NCI-H146 treated with DMSO at 0.1 percent for 48 hours (cell line): ENCODE measurements around the gene GASK1A.
"Not testable (repeated sequence)": the region's sequence is repeated elsewhere in the genome, so short reads cannot be mapped to it uniquely, and the experiment has no call there.

Source experiments
- DNase-seq: peaks from one replicate; lab custom pipeline; 2025; ENCODE audit not compliant: unreplicated experiment; lab: John Stamatoyannopoulos, UW

The GASK1A gene

DNA sequence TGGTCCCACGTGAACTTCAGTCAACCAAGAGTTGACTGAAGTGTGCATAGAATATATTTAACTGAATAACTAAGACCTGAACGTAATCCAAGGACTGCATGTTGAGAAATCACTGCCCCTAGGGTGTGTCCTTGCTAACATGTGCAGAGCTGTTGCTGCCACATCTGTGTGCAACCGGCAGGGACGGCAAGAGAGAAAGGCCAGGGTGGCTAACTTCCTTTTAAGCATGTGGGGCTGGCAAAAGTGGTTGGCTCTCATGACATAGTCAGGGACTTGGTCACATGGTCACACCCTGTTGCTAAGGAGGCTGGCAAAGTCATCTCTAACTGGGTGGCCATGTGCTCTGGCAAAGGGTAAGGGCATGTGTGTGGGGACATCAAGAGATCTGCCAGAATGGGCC lies 52.4 kb downstream of the GASK1A start:
- no peak for DNase-seq

DNA sequence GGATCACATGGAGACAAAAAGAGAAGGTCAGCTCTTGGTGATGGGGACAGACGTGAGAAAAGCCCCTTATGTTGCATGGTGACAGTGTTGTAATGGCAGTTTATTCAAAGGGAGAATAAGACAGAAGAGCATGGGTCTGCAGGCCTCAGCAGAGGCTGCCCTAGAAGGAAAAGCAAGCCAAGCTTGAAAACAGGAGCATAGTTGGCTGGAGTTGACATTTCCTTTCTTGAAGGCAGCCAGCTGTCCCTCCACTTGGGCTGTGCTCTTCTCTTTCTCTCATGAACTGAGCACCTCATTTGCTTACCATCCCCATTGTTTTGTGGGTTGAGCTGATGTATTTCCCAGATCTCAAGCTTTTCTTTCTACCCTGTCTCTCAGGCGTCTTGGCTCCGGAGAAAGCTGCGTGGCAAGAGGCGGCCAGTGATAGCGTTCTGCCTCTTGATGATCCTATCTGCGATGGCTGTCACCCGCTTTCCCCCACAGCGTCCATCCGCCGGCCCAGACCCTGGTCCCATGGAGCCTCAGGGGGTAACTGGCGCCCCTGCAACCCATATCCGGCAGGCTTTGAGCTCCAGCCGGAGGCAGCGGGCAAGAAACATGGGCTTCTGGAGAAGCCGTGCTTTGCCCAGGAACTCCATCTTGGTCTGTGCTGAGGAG lies 52.9 kb downstream of the GASK1A start:
- no peak for DNase-seq

DNA sequence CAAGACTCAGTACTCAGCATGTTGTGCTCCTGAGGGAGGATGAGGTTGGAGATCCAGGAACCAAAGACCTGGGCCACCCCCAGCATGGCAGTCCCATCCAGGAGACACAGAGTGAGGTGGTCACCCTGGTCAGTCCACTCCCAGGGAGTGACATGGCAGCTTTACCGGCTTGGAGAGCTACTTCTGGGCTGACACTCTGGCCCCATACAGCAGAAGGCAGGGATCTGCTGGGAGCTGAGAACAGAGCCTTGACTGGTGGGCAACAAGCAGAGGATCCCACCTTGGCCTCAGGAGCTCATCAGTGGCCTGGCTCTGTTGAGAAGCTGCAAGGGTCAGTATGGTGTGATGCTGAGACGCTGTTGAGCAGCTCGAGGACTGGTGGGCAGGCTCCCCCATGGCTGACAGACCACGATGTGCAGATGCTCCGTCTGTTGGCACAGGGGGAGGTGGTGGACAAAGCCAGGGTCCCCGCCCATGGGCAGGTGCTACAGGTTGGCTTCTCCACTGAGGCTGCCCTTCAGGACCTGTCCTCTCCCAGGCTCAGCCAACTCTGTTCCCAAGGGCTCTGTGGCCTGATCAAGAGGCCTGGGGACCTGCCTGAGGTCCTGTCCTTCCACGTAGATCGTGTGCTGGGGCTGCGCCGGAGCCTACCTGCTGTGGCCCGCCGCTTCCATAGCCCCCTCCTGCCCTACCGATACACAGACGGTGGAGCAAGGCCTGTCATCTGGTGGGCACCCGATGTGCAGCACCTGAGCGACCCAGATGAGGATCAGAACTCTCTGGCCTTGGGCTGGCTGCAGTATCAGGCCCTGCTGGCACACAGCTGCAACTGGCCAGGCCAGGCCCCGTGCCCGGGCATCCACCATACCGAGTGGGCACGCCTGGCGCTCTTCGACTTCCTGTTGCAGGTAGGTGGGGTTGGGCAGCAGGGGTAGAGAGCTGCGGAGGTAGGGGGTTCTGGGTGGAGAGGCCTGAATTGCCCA lies 53.8 kb downstream of the GASK1A start:
- DNase-seq = no peak

DNA sequence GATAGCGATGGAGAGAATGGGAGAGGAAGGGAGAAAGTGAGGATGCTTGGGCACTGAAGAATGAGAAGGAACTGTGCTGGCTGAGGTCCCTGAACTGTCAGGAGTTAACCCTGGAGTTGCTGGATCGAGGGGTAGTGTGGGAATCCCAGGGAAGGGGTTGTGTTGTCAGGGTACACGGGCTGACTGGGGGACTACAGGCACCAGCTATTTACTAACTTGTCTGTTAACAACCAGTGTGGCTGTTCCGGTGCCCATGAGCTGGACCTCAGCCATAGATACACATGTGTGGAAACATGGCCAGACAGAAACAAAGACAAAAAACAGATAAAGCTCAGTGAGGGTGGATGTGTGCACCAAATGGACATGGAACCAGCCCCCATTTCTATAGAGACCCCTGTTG lies 55.1 kb downstream of the GASK1A start:
- DNase-seq = no peak

DNA sequence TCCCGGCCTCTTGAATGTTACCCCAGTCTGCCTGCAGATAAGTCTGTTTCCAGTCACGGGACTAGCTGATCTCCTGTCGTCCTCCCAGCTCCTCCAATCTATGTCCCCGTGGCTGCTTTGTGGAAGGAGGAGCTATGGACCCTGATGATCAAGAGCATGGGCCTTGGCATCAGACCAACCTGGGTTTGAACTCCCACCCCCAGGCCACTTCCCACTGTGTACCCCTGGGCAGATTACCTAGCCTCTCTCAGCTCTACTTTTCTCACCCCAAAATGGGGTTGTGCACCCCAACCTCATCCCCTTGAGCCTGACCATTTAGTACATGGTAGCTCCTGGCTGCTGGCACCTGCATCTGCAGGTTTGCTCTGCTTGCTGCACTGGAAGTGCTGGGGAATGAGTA lies 55.8 kb downstream of the GASK1A start:
- DNase-seq = no peak

DNA sequence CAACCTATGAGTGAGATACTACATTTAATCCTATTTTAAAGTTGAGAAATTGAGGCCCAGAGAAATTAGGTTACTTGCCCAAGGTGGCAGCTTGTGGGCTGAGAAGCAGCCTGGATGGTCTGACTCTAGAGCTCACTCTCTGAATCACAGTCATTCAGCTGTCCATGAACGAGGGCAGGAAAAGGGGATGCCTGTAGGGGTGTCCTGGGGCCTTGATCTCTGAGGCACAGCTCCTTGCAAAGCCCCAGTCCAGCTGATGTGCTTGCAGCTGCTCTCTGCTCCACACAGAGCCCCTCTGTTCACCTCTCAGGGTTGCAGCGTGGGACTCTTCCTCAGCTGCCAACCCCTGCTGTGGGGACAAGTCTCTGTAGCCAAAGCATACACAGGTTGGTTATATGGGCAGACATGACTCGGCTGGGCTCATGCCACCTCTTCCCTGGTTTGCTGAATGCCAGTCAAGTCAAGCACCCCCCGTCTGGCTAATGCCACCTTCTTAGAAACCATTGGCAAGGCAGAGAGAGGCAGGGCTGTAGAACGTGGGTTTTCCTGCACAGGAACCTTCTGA lies 56.8 kb downstream of the GASK1A start:
- no peak for DNase-seq

DNA sequence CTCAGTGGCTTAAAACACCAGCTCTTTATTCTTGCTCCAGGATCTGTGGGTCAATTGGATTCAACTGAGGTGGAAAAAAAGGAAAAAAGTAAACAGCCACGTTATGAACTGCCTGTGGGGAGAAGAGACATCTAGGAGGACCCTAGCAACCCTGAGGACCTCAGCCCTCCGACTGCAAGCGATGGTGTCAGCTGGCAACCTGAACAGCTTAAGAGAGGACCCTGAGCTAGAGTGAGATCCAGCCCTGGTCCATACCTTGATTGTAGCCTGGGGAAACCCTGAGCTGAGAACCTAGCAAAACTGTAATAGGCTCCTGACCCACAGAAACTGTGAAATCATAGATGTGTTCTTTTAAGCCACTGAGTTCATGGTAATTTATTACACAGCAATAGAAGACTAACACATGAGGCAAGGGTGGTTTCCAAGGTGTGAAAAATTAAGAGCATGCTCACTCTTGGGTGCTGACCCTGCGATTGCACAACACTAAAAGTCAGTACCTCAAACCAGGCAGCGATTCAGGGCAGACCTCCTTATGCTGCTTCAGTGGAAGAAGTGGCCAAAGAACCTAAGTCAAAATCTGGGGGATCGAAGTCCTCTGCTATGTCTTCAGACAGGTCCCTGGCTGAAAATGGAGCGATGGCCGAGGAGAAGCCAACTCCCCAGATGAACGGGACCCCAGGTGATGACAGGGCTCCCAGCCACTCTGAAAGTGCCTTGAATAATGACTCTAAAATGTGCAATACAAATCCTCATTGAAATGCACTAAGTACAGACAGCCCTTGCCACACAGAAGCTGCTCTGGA lies 57.7 kb downstream of the GASK1A start:
- no peak for DNase-seq

DNA sequence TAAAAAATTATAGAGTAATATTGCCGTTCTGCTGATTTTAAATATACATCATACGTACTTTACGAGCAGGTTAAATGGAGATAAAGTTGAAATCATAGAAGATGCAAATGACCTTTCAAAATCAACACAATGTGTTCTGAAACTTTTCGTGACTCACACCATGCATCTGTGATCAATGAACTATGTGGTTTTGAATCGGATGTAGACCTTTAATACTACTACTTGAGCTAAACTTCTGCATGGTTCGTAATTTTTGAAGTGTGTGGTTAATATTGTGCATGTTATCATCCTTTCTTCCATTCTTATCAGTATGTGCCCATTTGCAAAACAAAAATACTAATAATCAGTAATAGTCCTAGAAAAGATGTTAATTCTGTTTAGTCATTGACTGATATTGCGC lies 58.9 kb downstream of the GASK1A start:
- no peak for DNase-seq

DNA sequence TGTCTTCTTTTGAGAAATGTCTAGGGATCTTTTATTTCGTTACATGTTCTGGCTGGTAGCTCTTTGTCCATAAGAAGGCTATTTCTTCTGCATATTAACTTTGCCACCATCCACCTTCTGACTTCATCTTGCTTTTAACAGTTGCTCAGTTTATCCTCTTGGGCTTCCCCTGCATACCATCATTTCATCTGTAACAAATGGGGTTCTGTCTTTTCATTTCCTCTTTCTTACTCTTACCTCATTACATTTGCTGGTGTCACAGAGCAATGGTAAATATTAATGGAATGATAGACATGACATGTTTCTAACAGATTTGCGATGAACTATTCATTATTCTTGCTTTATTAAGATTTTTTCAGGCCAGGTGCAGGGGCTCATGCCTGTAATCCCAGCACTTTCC lies 62.4 kb downstream of the GASK1A start:
- DNase-seq = no peak

DNA sequence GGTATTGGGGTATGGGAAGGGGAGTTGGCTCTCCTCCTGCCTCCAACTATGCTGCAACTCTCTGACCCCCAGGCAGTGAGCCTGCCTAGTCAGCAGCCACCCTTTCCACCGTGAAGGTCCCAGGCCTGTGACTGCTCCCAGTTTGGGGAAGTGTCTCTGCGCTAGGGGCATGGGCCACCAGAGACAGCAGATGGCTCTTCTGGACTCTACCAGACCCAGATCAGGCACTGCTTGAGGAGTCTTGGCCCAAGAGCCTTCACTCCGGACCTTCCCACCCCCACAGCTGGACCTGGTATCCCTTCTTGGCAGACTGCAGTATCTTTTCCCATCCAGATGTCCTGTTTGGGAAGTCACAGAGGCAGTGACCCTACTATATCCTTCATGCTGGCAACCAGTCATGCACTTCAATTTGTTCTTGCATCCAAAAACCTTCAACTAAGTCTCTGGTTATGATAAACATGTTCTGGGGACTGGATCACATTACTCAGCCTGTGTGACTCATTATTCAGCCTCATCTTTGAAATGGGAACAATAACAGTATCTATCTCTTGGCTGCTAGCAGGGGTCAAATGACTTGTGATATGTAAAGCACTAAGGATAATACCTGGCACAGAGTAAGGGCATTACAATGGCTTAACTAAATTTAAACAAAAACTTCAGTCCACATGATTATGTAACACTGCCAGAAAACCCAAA lies 64.1 kb downstream of the GASK1A start:
- no peak for DNase-seq

DNA sequence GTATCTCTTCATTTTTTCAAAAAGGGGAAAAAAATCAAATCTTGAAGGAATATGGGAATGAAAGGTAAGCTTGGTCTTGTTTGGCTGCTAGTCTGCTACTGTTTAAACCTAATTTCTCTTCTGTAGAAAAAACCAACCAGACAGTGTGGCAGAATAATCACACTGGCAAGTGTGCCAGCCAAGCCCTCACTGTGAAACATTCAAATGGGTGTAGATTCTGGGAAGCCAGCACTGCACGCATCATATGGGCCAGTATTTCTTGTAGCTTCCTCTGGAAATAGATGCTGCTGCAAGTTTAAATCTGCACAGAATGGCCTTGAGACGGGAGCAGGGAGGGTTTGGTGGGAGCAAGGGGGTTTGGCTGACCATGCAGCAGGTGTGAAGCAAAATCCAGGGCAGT lies 64.7 kb downstream of the GASK1A start:
- no peak for DNase-seq

DNA sequence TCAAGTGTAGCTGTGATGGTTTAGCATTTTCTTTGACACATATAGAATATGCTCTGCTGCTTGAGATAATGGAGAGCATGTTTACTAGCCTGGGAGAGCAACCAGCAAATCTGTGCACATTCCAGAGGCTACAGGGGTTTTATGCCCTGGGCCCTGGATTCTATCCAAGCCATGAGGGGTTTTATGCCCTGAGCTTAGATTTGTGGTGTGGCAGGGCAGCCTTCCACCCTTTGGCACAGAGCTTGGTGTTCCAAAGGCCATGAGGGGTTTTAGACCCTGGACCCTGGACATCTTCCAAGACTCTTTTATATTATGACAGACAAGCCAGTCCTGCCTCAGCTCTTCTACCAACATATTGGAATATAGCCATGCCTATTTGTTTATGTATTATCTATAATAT lies 66.0 kb downstream of the GASK1A start:
- not testable (repeated sequence) for DNase-seq

DNA sequence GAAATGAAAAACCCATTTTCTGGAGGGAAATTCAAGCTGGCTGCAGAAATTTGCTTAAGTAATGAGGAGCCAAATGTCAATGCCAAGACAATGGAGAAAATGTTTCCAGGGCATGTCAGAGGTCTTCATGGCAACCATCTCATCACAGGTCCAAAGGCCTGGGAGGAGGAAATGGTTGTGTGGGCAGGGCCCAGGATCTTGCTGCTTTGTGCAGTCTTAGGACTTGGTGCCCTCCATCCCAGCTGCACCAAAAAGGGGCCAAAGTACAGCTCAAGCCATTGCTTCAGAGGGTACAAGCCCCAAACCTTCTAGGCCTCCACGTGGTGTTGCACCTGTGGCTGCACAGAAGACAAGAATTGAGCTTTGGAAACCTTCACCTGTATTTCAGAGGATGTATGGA lies 67.5 kb downstream of the GASK1A start:
- no peak for DNase-seq

DNA sequence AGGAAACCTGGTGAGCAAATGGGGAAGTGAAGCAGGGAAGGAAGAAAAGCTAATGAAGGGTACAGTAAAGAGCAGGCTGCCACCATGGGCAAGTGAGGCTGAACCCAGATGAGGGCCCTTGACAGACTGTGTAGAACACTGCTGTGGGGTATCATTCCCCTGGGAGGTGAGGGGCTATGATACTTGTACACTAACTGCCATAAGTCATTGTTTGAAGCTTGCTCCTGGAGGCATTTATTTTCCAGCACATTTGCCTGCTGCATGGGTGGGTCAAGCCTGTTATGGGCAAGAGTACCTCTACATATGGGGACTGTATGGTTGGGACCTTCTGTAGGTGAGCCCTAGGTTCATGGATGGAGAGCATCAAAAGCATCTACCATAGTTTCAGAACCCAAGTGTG lies 69.4 kb downstream of the GASK1A start:
- DNase-seq = no peak

DNA sequence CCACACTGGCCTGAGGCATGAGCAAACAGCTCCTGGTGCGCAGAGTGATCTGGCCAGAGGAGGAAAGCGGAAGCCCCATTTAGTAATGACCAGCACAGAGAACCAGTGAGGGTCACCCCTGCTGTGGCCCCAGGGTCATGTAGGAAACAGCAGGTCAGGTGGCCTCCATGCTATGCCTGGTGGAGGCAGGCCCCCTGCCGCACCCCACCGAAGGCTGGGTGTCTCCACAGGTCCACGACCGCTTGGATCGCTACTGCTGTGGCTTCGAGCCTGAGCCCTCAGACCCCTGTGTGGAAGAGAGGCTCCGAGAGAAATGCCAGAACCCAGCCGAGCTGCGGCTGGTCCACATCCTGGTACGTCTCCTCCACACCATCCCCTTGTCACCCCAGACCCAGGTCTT lies 74.2 kb downstream of the GASK1A start:
- no peak for DNase-seq

DNA sequence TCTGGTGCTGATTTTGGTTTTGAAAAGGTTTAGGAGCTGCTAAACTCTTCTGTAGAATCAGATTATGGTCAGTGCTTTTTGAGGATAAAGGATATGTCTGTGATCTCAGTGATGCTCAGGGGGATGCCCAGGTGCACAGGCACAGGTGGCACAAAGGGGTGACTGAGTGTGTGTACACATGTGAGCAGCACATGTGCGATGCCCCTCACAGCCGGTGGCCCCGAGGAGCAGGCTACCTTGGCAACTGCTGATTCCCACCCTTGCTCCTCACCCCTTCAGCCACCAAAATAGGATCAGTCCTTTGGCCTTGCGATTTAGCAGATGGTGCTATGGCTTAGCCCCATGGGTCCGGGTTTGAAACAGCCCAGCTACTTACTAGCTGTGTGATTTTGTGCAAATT lies 75.6 kb downstream of the GASK1A start:
- DNase-seq = no peak

DNA sequence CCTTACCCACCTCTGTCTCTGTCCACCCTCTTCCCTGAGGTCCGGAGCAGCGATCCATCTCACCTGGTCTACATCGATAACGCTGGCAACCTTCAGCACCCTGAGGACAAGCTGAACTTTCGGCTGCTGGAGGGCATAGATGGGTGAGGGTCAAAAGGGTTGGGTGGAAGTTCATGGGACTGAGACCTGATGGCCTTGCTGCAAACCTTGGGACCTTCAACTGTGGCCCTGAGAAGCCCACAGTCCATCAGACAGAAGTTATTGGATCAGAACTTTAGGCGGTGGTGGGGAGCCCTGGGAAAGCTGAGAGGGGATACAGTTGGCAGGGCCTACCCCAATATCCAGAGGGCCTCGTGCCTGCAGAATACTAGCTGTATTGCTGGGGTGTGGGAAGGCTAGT lies 76.3 kb downstream of the GASK1A start:
- no peak for DNase-seq

DNA sequence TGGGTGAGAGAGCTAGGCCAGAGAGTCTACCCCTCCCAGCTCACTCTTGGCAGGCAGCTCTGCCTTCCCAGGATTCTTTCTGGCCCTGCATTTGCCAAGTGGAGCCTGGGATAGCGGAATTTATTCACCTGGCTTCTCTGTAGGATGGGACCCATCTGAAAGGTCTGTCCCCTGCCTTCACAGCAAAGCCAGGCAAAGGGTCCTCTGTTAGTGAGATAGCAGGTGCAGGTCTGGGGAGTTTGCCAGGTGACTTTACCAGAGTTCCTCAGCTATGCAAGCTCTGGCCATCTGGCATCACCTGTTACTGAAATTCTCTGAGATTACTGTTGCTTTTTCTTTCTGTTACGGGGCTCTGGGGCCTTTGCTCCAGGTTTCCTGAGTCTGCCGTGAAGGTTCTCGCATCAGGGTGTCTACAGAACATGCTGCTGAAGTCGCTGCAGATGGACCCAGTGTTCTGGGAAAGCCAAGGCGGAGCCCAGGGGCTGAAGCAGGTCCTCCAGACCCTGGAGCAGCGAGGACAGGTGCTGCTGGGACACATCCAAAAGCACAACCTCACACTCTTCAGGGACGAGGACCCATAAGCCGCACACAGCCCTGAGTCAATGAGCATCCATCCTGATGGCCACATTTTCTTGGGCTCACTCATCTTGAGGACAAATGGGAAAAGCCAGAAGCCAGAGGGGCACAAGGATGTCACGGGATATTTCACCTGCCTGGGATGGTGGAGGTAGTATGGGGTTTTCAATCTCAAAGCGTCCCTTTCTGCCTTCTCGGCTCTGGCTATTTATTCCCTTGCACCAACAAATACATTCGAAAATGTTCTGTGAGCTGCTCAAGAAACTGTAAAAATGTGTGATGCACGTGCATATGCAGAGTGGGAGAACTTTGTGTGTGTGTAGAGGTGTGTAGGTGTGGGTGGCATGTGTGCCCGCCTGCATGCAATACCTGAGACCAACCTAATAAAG lies 77.0 kb downstream of the GASK1A start:
- DNase-seq = no peak

DNA sequence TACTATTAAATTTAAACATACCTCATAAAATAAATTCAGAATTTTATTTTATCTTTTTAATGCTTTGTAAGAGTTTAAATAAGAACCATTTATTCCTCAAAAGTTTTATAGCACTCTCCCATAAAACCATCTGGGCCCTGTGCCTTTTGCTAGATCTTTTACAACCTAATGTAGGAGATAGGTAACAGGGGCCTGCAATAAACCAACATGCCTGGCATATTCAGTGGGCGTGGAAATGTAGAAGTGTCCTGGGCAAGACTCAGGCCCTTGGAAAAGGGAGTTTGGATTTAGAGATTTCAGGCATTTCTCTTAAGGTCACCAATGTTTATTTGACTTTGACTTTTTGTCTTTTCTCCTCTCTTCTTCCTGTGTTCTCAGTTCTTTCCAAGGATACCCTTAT lies 80.3 kb downstream of the GASK1A start:
- no peak for DNase-seq
